ENCODE measurements around the gene B9D1. TPM values are rescaled to one million over a fixed set of nuclear protein-coding genes. Genes with fewer than 3 reads are reported as not detected.
A peak's percentile ranks its signal among the peaks of the same experiment; 100 is the strongest.

Gene B9D1
- total and polyA plus RNA-seq, 2 of the 13 experiments (the other 11 are each of a cell fraction or from before 2014, with no cell fraction given) = 27.7 to 31.1 TPM

GRCh38 chr17:19362277-19363113 lies at the start of gene B9D1 (continued):
- TF ChIP-seq NFIB (CRISPR knock-in tag; IDR thresholded peaks at IDR 0.05; ENCODE audit: borderline replicate concordance) (no peak), EP300 (IDR thresholded peaks at IDR 0.05; ENCODE audit: low read depth in 2 of 2, low read length in 2 of 2) (no peak; a peak in 1 of 4 replicates), EP300 (CRISPR knock-in tag; IDR thresholded peaks at IDR 0.05; ENCODE audit: borderline replicate concordance) (no peak), ZNF160 (CRISPR knock-in tag; IDR thresholded peaks at IDR 0.05) (no peak), DPF2 (CRISPR knock-in tag; IDR thresholded peaks at IDR 0.05; ENCODE audit: borderline replicate concordance, low read depth) (no peak), PRDM15 (CRISPR knock-in tag; IDR thresholded peaks at IDR 0.05) (no peak), GTF2F1 (IDR thresholded peaks at IDR 0.05; ENCODE audit: low read length) (no peak), ATF5 (CRISPR knock-in tag; IDR thresholded peaks at IDR 0.05; ENCODE audit: low read depth) (no peak), ZNF382 (CRISPR knock-in tag; IDR thresholded peaks at IDR 0.05; ENCODE audit: borderline replicate concordance) (no peak), MXI1 (IDR thresholded peaks at IDR 0.05; ENCODE audit: borderline replicate concordance, low read depth, low read length) (peak; percentile 97; the same call in 2 of the 3 replicates), ZSCAN30 (CRISPR knock-in tag; IDR thresholded peaks at IDR 0.05) (no peak)
- TF ChIP-seq, protein P1, sequence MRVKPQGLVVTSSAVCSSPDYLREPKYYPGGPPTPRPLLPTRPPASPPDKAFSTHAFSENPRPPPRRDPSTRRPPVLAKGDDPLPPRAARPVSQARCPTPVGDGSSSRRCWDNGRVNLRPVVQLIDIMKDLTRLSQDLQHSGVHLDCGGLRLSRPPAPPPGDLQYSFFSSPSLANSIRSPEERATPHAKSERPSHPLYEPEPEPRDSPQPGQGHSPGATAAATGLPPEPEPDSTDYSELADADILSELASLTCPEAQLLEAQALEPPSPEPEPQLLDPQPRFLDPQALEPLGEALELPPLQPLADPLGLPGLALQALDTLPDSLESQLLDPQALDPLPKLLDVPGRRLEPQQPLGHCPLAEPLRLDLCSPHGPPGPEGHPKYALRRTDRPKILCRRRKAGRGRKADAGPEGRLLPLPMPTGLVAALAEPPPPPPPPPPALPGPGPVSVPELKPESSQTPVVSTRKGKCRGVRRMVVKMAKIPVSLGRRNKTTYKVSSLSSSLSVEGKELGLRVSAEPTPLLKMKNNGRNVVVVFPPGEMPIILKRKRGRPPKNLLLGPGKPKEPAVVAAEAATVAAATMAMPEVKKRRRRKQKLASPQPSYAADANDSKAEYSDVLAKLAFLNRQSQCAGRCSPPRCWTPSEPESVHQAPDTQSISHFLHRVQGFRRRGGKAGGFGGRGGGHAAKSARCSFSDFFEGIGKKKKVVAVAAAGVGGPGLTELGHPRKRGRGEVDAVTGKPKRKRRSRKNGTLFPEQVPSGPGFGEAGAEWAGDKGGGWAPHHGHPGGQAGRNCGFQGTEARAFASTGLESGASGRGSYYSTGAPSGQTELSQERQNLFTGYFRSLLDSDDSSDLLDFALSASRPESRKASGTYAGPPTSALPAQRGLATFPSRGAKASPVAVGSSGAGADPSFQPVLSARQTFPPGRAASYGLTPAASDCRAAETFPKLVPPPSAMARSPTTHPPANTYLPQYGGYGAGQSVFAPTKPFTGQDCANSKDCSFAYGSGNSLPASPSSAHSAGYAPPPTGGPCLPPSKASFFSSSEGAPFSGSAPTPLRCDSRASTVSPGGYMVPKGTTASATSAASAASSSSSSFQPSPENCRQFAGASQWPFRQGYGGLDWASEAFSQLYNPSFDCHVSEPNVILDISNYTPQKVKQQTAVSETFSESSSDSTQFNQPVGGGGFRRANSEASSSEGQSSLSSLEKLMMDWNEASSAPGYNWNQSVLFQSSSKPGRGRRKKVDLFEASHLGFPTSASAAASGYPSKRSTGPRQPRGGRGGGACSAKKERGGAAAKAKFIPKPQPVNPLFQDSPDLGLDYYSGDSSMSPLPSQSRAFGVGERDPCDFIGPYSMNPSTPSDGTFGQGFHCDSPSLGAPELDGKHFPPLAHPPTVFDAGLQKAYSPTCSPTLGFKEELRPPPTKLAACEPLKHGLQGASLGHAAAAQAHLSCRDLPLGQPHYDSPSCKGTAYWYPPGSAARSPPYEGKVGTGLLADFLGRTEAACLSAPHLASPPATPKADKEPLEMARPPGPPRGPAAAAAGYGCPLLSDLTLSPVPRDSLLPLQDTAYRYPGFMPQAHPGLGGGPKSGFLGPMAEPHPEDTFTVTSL (CRISPR knock-in tag; IDR thresholded peaks at IDR 0.05; ENCODE audit: borderline replicate concordance) = peak; percentile 67
- TF ChIP-seq, protein P2, sequence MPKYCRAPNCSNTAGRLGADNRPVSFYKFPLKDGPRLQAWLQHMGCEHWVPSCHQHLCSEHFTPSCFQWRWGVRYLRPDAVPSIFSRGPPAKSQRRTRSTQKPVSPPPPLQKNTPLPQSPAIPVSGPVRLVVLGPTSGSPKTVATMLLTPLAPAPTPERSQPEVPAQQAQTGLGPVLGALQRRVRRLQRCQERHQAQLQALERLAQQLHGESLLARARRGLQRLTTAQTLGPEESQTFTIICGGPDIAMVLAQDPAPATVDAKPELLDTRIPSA (CRISPR knock-in tag; IDR thresholded peaks at IDR 0.05; ENCODE audit: borderline replicate concordance) = 0 out of 2 replicates have a peak, but pooled peaks have one; percentile 27
